Endothelial cell of umbilical vein (primary cell): ENCODE measurements around the gene KLHL17. TPM values are rescaled to one million over a fixed set of nuclear protein-coding genes. Genes with fewer than 3 reads are reported as not detected.
A peak's percentile ranks its signal among the peaks of the same experiment; 100 is the strongest.

Experiments used
- BruUV-seq: library from RNA; stranded (reverse); fragments of 400-500 nt; replicated peaks from 2 replicates; lab custom pipeline; 2021; lab: Mats Ljungman, UMichigan
- CTCF ChIA-PET: fragments of 300-600, 350-600 bp; sonication (Branson Sonifier 250); formaldehyde crosslinking; loops from one replicate; lab custom pipeline; 2021; ENCODE audit warnings: antibody characterized with exemption, inconsistent platforms; lab: Charles Lee
- POLR2A ChIA-PET: fragments of 300-600, 350-600 bp; sonication (Branson Sonifier 250); formaldehyde crosslinking; loops from one replicate; lab custom pipeline; 2021; ENCODE audit warnings: antibody characterized with exemption, inconsistent platforms; lab: Charles Lee
- DNase-seq: peaks from one replicate; pipeline ENCODE4 v3.0.0-alpha.2; 2011; ENCODE audit warnings: low read depth, low spot score
- FAIRE-seq: peaks from 2 replicates; lab custom pipeline; 2011; peaks lifted over from hg19 to GRCh38; lab: Jason Lieb, UNC
- H2AFZ ChIP-seq: 2 replicates; pipeline ENCODE4 v1.6.0; 2012; ENCODE audit warnings: low read depth, low read length, control low read depth, inconsistent platforms
- H3K27ac ChIP-seq: 2 replicates; pipeline ENCODE4 v1.5.1; 2011; ENCODE audit warnings: low read depth, mild to moderate bottlenecking, control low read depth, low read length, moderate library complexity; ENCODE audit not compliant: insufficient read depth
- H3K27me3 ChIP-seq, 2 experiments: 2 replicates each; pipeline versions ENCODE4 v1.6.0 to v1.6.1; 2011; ENCODE audit warnings: low read length in 2 of 2, mixed read lengths in 1 of 2; ENCODE audit not compliant: control insufficient read depth in 2 of 2, insufficient read depth in 2 of 2
- H3K36me3 ChIP-seq, 2 experiments: 2 replicates in 1 of 2; 3 replicates in 1 of 2; pipeline ENCODE4 v1.5.1; 2011; ENCODE audit warnings: low read length in 2 of 2, mild to moderate bottlenecking in 1 of 2, moderate library complexity in 1 of 2; ENCODE audit not compliant: control insufficient read depth in 2 of 2, insufficient read depth in 2 of 2; ENCODE audit errors: extremely low read depth in 1 of 2
- H3K4me1 ChIP-seq: 3 replicates; pipeline ENCODE4 v1.5.1; 2011; ENCODE audit warnings: mild to moderate bottlenecking, low read length; ENCODE audit not compliant: control insufficient read depth, insufficient read depth; ENCODE audit errors: extremely low read depth
- H3K4me2 ChIP-seq: 2 replicates; pipeline ENCODE4 v1.6.1; 2011; ENCODE audit warnings: low read length, control low read depth, mixed read lengths; ENCODE audit not compliant: insufficient read depth
- H3K4me3 ChIP-seq, 3 experiments: fragments of 200-600 bp in 1 of 3; sonication (generic), shearing (Covaris generic) in 1 of 3; replicated peaks in 1 of 3; 2 replicates each; pipeline ENCODE4 v1.5.1; 2011 to 2016; ENCODE audit warnings: control low read depth in 3 of 3, low read length in 3 of 3, mild to moderate bottlenecking in 2 of 3, inconsistent platforms in 1 of 3, low read depth in 1 of 3, moderate library complexity in 1 of 3; ENCODE audit not compliant: insufficient read depth in 1 of 3
- H3K79me2 ChIP-seq: 2 replicates; pipeline ENCODE4 v1.6.0; 2012; ENCODE audit warnings: low read length, inconsistent platforms; ENCODE audit not compliant: control insufficient read depth, insufficient read depth
- H3K9ac ChIP-seq: replicated peaks from 2 replicates; pipeline ENCODE3; 2011; ENCODE audit warnings: low read length, control low read depth; ENCODE audit not compliant: insufficient read depth; ENCODE audit errors: extremely low read depth
- H3K9me1 ChIP-seq: replicated peaks from 3 replicates; pipeline ENCODE4 v1.6.0; 2011; ENCODE audit warnings: mild to moderate bottlenecking, low read length; ENCODE audit not compliant: control insufficient read depth, insufficient read depth; ENCODE audit errors: extremely low read depth
- H3K9me3 ChIP-seq: replicated peaks from 2 replicates; pipeline ENCODE4 v1.5.1; 2012; ENCODE audit warnings: low read length, inconsistent platforms; ENCODE audit not compliant: control insufficient read depth, insufficient read depth
- H4K20me1 ChIP-seq: replicated peaks from 2 replicates; pipeline ENCODE3; 2011; ENCODE audit warnings: mild to moderate bottlenecking, low read length; ENCODE audit not compliant: control insufficient read depth, insufficient read depth; ENCODE audit errors: extremely low read depth
- GATA2 ChIP-seq: IDR thresholded peaks from 2 replicates; pipeline ENCODE4 v1.7.0; 2011; ENCODE audit warnings: low read depth, mild to moderate bottlenecking, moderate library complexity, mixed read lengths, low read length; ENCODE audit not compliant: insufficient read length, insufficient read depth
- dilution Hi-C: fragments of 300-500 bp; cut with MboI; formaldehyde crosslinking; loops from one replicate; pipeline ENCODE4 v1.15.0; 2019; ENCODE audit warnings: low sequenced_read_pairs; ENCODE audit not compliant: extremely low pct_ligation_motif_present
- intact Hi-C: fragments of 100-400 bp; cut with micrococcal nuclease; formaldehyde crosslinking; loops from one replicate; pipeline ENCODE4 v1.10.0; 2022
- polyA plus RNA-seq, 4 experiments: library from polyadenylated mRNA; depleted of rRNA in 3 of 4; stranded (reverse) in 3 of 4; unstranded in 1 of 4; fragments of >200 nt; gene quantifications; 2 replicates each; pipeline versions ENCODE4 v1.2.1 to v1.2.3, GENCODE V29; 2011 to 2012; ENCODE audit warnings: missing spikeins in 1 of 4
- total RNA-seq: library from RNA; stranded (reverse); gene quantifications from 2 replicates; pipeline ENCODE4 v1.2.3, GENCODE V29; 2021
- TF ChIP-seq, protein P1 (sequence below), 2 donors: IDR thresholded peaks; 1 replicate in 1 of 2; 2 replicates in 1 of 2; pipeline ENCODE4 v1.5.1; 2011; ENCODE audit warnings: low read length in 2 of 2, mild to moderate bottlenecking in 2 of 2, moderate library complexity in 2 of 2, control low read depth in 1 of 2, inconsistent platforms in 1 of 2, low read depth in 1 of 2; ENCODE audit not compliant: insufficient read depth in 1 of 2; ENCODE audit errors: extremely low read depth in 1 of 2

KLHL17 gene
- total and polyA plus RNA-seq, 2 donors (not counting 3 experiments of a cell fraction or from before 2014, with no cell fraction given): 27.0 to 30.1 TPM

DNA sequence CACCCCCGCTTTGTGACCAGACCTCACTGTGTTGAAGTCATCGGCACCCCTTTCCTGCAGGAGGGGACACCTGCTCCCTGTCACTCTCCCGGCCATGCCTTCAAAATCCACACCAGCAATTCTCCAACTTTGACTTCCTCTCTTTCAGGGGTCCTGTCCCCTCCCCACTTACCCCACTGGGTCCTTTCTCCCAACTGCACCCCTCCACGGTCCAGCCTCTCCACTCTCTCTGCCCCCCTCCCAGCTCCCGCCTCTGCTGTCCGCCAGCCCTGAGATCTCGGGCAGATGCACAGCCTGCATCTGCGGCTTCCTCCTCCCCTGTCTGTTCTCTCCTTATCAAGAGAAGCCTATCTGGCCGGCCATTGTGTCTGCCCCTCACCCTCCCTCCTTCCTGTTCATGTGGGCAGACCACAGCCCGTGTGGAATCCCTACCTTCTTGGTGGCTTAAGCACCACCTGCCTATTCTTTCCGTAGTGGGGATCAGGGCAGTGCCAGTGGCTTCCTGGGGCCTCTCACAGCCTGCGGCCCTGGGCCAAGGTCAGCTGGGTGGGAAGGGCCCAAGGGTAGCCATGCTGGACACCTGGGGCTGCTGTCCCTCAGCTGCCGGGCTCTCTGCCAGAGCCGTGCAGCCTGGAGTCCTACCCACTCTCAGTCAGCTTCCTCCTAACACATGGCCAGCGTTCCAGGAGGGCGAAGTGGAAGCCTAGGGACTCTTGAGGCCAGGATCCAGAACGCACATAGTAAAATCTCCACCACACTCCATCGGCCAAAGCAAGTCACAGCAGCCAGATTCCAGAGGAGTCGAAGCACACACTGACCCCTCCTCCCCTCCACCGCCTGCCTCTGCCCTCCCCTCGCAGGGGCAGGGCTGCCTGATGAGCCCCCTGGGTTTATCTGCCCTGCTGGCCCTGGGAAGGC is 44.7 kb downstream of the KLHL17 start:
- no peaks in the 10 kb centered on the region for H3K27me3 ChIP-seq
- DNase-seq (peak; percentile 77), FAIRE-seq (peak; percentile 82)
- no peaks in the 10 kb centered on the region for H3K79me2 ChIP-seq
- no TSS peak for BruUV-seq
- H3K4me2 ChIP-seq: no peak overlapping the region
- POLR2A ChIA-PET: interaction anchor here (0.6 kb wide), 1 partner anchor 14 kb away, joined by 4 read pairs; no protein-coding TSS in a partner anchor
- H3K4me3 ChIP-seq: no peak overlapping the region
- no peaks in the 10 kb centered on the region for H3K9me1 ChIP-seq
- H3K4me1 ChIP-seq: peaks cover 14% of the 10 kb centered on the region
- dilution Hi-C loops: no loop called here
- intact Hi-C loops: no loop called here
- H2AFZ ChIP-seq: peak overlapping the region; percentile 64
- TF ChIP-seq, protein P1, sequence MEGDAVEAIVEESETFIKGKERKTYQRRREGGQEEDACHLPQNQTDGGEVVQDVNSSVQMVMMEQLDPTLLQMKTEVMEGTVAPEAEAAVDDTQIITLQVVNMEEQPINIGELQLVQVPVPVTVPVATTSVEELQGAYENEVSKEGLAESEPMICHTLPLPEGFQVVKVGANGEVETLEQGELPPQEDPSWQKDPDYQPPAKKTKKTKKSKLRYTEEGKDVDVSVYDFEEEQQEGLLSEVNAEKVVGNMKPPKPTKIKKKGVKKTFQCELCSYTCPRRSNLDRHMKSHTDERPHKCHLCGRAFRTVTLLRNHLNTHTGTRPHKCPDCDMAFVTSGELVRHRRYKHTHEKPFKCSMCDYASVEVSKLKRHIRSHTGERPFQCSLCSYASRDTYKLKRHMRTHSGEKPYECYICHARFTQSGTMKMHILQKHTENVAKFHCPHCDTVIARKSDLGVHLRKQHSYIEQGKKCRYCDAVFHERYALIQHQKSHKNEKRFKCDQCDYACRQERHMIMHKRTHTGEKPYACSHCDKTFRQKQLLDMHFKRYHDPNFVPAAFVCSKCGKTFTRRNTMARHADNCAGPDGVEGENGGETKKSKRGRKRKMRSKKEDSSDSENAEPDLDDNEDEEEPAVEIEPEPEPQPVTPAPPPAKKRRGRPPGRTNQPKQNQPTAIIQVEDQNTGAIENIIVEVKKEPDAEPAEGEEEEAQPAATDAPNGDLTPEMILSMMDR (IDR thresholded peaks at IDR 0.05; ENCODE audit: extremely low read depth in 1 of 2, insufficient read depth in 1 of 2, low read depth in 1 of 2, low read length in 2 of 2): no peak
- peak; percentile 6 for TF ChIP-seq GATA2
- H3K9me3 ChIP-seq: no peaks in the 10 kb centered on the region
- no peaks in the 10 kb centered on the region for H4K20me1 ChIP-seq
- H3K36me3 ChIP-seq: no peaks in the 10 kb centered on the region
- H3K27ac ChIP-seq: no peak overlapping the region
- CTCF ChIA-PET: interaction anchor here (1.2 to 5.7 kb wide), 4 partner anchors 9 to 287 kb away, joined by 4 to 41 read pairs (median 8); partner anchors contain the start of gene ISG15
- no peak overlapping the region for H3K9ac ChIP-seq
